Suprapubic skin (tissue), 4 donors: Measurements from ENCODE around the gene FOS. TPM values are rescaled to one million over a fixed set of nuclear protein-coding genes. Genes with fewer than 3 reads are reported as not detected.

Source experiments
- DNase-seq, 2 donors: peaks; one replicate each; pipeline ENCODE4 v3.0.0-alpha.2; 2019; ENCODE audit warnings: low spot score in 2 of 2
- H3K27ac ChIP-seq: fragments of 200-600 bp; sonication (generic); one replicate; pipeline ENCODE4 v1.5.1; 2019
- H3K27me3 ChIP-seq: fragments of 200-600 bp; sonication (generic); one replicate; pipeline ENCODE4 v1.5.1; 2019
- H3K36me3 ChIP-seq: fragments of 200-600 bp; sonication (generic); one replicate; pipeline ENCODE4 v1.5.1; 2019
- H3K4me1 ChIP-seq: fragments of 200-600 bp; sonication (generic); one replicate; pipeline ENCODE4 v1.5.1; 2019
- H3K4me3 ChIP-seq: fragments of 200-600 bp; sonication (generic); one replicate; pipeline ENCODE4 v1.5.1; 2019; ENCODE audit warnings: mild to moderate bottlenecking
- H3K9me3 ChIP-seq: fragments of 200-600 bp; sonication (generic); one replicate; pipeline ENCODE4 v1.5.1; 2019
- CTCF ChIP-seq, 2 donors: fragments of 200-600 bp in 1 of 2; fragments of 450-650 bp in 1 of 2; sonication (generic) in 1 of 2; IDR thresholded peaks; one replicate each; pipeline ENCODE4 v1.5.1; 2016 to 2019; ENCODE audit warnings: antibody characterized with exemption in 2 of 2, mild to moderate bottlenecking in 1 of 2, moderate library complexity in 1 of 2
- EP300 ChIP-seq: sonication (generic); formaldehyde crosslinking; IDR thresholded peaks from one replicate; pipeline ENCODE4 v1.6.1; 2017; ENCODE audit warnings: antibody characterized with exemption
- POLR2A ChIP-seq, 2 donors: fragments of 450-650 bp; IDR thresholded peaks; one replicate each; pipeline ENCODE4 v1.6.1; 2017; ENCODE audit warnings: antibody characterized with exemption in 2 of 2, mild to moderate bottlenecking in 2 of 2, moderate library complexity in 2 of 2
- POLR2AphosphoS5 ChIP-seq, 3 donors: sonication (generic); formaldehyde crosslinking; IDR thresholded peaks; one replicate each; pipeline ENCODE4 v1.6.1; 2017; ENCODE audit warnings: antibody characterized with exemption in 3 of 3
- WGBS: methylation state at CpG from one replicate; pipeline ENCODE4 v1.1.5; 2018; 5-methylcytosine and 5-hydroxymethylcytosine counted together
- total RNA-seq, 4 donors: library from RNA; depleted of rRNA; stranded (reverse); fragments of >200 nt; gene quantifications; one replicate each; pipeline ENCODE4 v1.1.0, GENCODE V29; 2016

The FOS gene
- 1,000 to 10,000 TPM; 2,120 to 3,987 (median 3,212) TPM for total RNA-seq

GRCh38 chr14:75278422-75279152, at the start of gene FOS:
Gene FOS (plus strand): TSS chr14:75278828. CDS start chr14:75278983, 155 bp downstream.
- DNase-seq = peak; percentile 97 to 98
- Histone ChIP-seq H3K4me3 (peak within 1 kb of the TSS; percentile 98), H3K27ac (peak within 1 kb of the TSS; percentile 97), H3K27me3 (no peaks in the 10 kb centered on the region), H3K9me3 (no peaks in the 10 kb centered on the region), H3K36me3 (peaks cover 40% of the 10 kb centered on the region), H3K4me1 (peaks cover 60% of the 10 kb centered on the region)
- under 1% methylated on average over 21 of the region's 69 CpGs for WGBS
- TF ChIP-seq CTCF (IDR thresholded peaks at IDR 0.05) (peak in 1 of 2 donors; percentile 30), EP300 (peak; percentile 40), POLR2AphosphoS5 (IDR thresholded peaks at IDR 0.05) (peak; percentile 100), POLR2A (IDR thresholded peaks at IDR 0.05) (peak; percentile 100)

DNA sequence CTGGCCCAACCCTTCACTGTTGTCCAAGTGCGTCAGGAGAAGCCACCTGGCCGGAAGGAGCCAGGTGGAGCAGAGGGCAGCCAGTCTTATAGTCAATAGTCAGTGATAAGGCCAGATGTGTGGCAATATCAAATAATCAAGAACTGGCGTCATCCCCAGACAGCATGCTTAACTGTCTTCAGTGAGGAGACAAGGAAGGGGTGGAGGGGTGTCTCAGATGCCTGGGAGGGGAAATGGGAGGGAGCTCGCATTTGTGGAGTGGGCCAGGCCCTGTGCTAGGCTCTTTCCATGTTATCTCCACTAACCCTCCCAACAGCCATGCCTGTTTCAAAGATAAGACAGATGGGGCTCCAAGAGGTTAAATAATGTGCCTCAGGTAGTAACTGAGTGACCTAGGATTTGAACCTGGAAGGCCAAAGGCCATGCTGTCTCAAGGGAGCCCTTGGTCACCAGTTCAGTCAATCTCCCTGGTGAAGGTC, 48.9 kb upstream of the FOS start:
- Histone ChIP-seq H3K36me3 (no peaks in the 10 kb centered on the region), H3K27me3 (no peaks in the 10 kb centered on the region), H3K4me3 (no peak overlapping the region), H3K4me1 (peaks cover 16% of the 10 kb centered on the region), H3K27ac (peak overlapping the region; percentile 67), H3K9me3 (no peaks in the 10 kb centered on the region)
- 49% methylated on average over 4 of the region's 4 CpGs for WGBS
- DNase-seq = no peak
- TF ChIP-seq POLR2AphosphoS5 (IDR thresholded peaks at IDR 0.05) (no peak), POLR2A (IDR thresholded peaks at IDR 0.05) (no peak), EP300 (no peak)

DNA sequence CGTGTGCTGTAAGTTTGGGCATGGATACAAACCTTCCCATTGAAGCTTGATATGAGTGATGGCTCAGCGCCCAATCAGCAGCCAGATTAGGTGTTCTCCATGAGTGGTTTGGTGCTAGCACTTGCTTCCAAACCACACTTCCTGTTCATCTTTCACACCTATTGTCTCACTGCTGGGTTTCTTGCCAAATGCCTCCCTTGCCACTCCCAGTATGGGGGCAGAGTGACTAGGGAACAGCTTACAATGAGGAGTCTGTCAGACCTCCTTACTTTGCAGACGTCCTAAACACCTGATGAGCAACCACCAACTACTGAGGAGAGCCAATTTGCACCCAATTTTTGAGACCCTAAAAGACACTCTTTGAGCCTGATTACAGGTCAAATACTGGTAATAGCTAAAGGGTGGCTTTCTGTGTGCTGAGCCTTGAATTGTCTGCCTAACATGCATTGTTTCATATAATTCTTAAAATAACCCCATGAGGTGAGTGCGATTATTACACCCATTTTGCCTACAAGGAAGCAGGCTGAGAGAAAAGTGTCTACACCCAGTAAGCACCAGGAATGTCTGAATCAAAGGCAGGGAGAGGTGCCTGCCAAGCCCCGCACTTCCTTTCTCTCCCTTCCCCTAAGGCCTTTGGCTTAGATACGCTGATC, 48.4 kb upstream of the FOS start:
- TF ChIP-seq CTCF (IDR thresholded peaks at IDR 0.05) (peak; percentile 22 to 39), EP300 (no peak)
- no peak for DNase-seq
- no peaks in the 10 kb centered on the region for H3K36me3 ChIP-seq
- no peaks in the 10 kb centered on the region for H3K9me3 ChIP-seq
- 34% methylated on average over 4 of the region's 6 CpGs for WGBS
- no peaks in the 10 kb centered on the region for H3K27me3 ChIP-seq
- H3K27ac ChIP-seq = peak overlapping the region; percentile 67
- H3K4me3 ChIP-seq = no peak overlapping the region
- H3K4me1 ChIP-seq = peaks cover 16% of the 10 kb centered on the region

- WGBS = 93% methylated on average over 2 of the region's 2 CpGs
- H3K4me1 ChIP-seq = peaks cover 16% of the 10 kb centered on the region
- peak overlapping the region; percentile 67 for H3K27ac ChIP-seq
- H3K4me3 ChIP-seq = no peak overlapping the region
- H3K27me3 ChIP-seq = no peaks in the 10 kb centered on the region
- DNase-seq = no peak
- no peaks in the 10 kb centered on the region for H3K36me3 ChIP-seq
- TF ChIP-seq CTCF (IDR thresholded peaks at IDR 0.05) (no peak), POLR2A (IDR thresholded peaks at IDR 0.05) (no peak), EP300 (no peak), POLR2AphosphoS5 (IDR thresholded peaks at IDR 0.05) (no peak)
- H3K9me3 ChIP-seq = no peaks in the 10 kb centered on the region
Measured at GRCh38 chr14:75231320-75231719, 47.3 kb upstream of the FOS start.

GRCh38 chr14:75232191-75232590, 46.4 kb upstream of the FOS start:
- H3K9me3 ChIP-seq = no peaks in the 10 kb centered on the region
- WGBS = 89% methylated on average over 1 of the region's 1 CpG
- H3K36me3 ChIP-seq = no peaks in the 10 kb centered on the region
- peaks cover 16% of the 10 kb centered on the region for H3K4me1 ChIP-seq
- no peaks in the 10 kb centered on the region for H3K27me3 ChIP-seq
- no peak overlapping the region for H3K4me3 ChIP-seq
- H3K27ac ChIP-seq = no peak overlapping the region
- no peak for DNase-seq
- TF ChIP-seq EP300 (no peak), CTCF (IDR thresholded peaks at IDR 0.05) (no peak), POLR2A (IDR thresholded peaks at IDR 0.05) (no peak)
